PC-3 (cell line): Measurements from ENCODE around the gene NR1H4.

Experiments
- CTCF ChIP-seq: fragments of 300-600 bp; sonication (generic); conservative IDR thresholded peaks from 2 replicates; pipeline ENCODE4 v1.5.1; 2017; ENCODE audit warnings: antibody characterized with exemption, low read depth, mild to moderate bottlenecking, low read length
- EZH2 ChIP-seq: fragments of 300-600 bp; sonication (generic); IDR thresholded peaks from one replicate; pipeline ENCODE4 v1.6.1; 2017; ENCODE audit warnings: antibody characterized with exemption, mild to moderate bottlenecking, low read length; ENCODE audit not compliant: unreplicated experiment

GRCh38 chr12:100533376-100533775, 59.7 kb downstream of the NR1H4 start:
- TF ChIP-seq CTCF (no peak), EZH2 (no peak)
